Measurements from ENCODE around the gene CA10.

The CA10 gene

GRCh38 chr17:51795401-51795800, 363.1 kb downstream of the CA10 start:
- Histone ChIP-seq H3K9ac (ENCODE audit: low read depth, low read length, poor library complexity, severe bottlenecking) (no peak overlapping the region), H3K79me2 (ENCODE audit: insufficient read depth, low read length) (no peaks in the 10 kb centered on the region), H3K9me2 (replicated peaks; ENCODE audit: low read depth, low read length) (no peaks in the 10 kb centered on the region), H3K36me3 (ENCODE audit: insufficient read depth, low read length) (no peaks in the 10 kb centered on the region), H3K27me3 (ENCODE audit: insufficient read depth, low read length, poor library complexity, severe bottlenecking) (no peaks in the 10 kb centered on the region), H4K20me1 (ENCODE audit: insufficient read depth, low read length, poor library complexity, severe bottlenecking) (no peaks in the 10 kb centered on the region), H3K4me3 (ENCODE audit: low read length, poor library complexity, severe bottlenecking) (no peak overlapping the region), H3F3A (ENCODE audit: low read depth) (no peaks in the 10 kb centered on the region), H3K9me3 (ENCODE audit: insufficient read depth, low read depth, low read length) (no peaks in the 10 kb centered on the region), H2AFZ (ENCODE audit: low read length) (no peak overlapping the region), H3K4me2 (ENCODE audit: low read depth, low read length, poor library complexity, severe bottlenecking) (no peak overlapping the region), H3K4me1 (ENCODE audit: insufficient read depth, low read length, poor library complexity, severe bottlenecking) (no peaks in the 10 kb centered on the region)
- TF ChIP-seq EZH2phosphoT487 (IDR thresholded peaks at IDR 0.05; ENCODE audit: borderline replicate concordance): no peak
- TF ChIP-seq, protein P1, sequence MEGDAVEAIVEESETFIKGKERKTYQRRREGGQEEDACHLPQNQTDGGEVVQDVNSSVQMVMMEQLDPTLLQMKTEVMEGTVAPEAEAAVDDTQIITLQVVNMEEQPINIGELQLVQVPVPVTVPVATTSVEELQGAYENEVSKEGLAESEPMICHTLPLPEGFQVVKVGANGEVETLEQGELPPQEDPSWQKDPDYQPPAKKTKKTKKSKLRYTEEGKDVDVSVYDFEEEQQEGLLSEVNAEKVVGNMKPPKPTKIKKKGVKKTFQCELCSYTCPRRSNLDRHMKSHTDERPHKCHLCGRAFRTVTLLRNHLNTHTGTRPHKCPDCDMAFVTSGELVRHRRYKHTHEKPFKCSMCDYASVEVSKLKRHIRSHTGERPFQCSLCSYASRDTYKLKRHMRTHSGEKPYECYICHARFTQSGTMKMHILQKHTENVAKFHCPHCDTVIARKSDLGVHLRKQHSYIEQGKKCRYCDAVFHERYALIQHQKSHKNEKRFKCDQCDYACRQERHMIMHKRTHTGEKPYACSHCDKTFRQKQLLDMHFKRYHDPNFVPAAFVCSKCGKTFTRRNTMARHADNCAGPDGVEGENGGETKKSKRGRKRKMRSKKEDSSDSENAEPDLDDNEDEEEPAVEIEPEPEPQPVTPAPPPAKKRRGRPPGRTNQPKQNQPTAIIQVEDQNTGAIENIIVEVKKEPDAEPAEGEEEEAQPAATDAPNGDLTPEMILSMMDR (conservative IDR thresholded peaks at IDR 0.05; ENCODE audit: low read length): no peak

- no peaks in the 10 kb centered on the region for H3K36me3 ChIP-seq (ENCODE audit: insufficient read depth, low read length)
- H3K4me3 ChIP-seq (ENCODE audit: low read length, poor library complexity, severe bottlenecking): no peak overlapping the region
- H3K4me1 ChIP-seq (ENCODE audit: insufficient read depth, low read length, poor library complexity, severe bottlenecking): no peaks in the 10 kb centered on the region
- TF ChIP-seq EZH2phosphoT487 (IDR thresholded peaks at IDR 0.05; ENCODE audit: borderline replicate concordance): no peak
- TF ChIP-seq, protein P1 (conservative IDR thresholded peaks at IDR 0.05; ENCODE audit: low read length): no peak
- no peak overlapping the region for H2AFZ ChIP-seq (ENCODE audit: low read length)
- no peaks in the 10 kb centered on the region for H3K27me3 ChIP-seq (ENCODE audit: insufficient read depth, low read length, poor library complexity, severe bottlenecking)
- no peaks in the 10 kb centered on the region for H3K9me3 ChIP-seq (ENCODE audit: insufficient read depth, low read depth, low read length)
- no peak overlapping the region for H3K4me2 ChIP-seq (ENCODE audit: low read depth, low read length, poor library complexity, severe bottlenecking)
- H3K79me2 ChIP-seq (ENCODE audit: insufficient read depth, low read length): no peaks in the 10 kb centered on the region
- no peaks in the 10 kb centered on the region for H3K9me2 ChIP-seq (replicated peaks; ENCODE audit: low read depth, low read length)
- no peaks in the 10 kb centered on the region for H4K20me1 ChIP-seq (ENCODE audit: insufficient read depth, low read length, poor library complexity, severe bottlenecking)
- H3K9ac ChIP-seq (ENCODE audit: low read depth, low read length, poor library complexity, severe bottlenecking): no peak overlapping the region
- H3F3A ChIP-seq (ENCODE audit: low read depth): no peaks in the 10 kb centered on the region
These were observed 364.0 kb downstream of the CA10 start for GRCh38 chr17:51794466-51794865.

DNA sequence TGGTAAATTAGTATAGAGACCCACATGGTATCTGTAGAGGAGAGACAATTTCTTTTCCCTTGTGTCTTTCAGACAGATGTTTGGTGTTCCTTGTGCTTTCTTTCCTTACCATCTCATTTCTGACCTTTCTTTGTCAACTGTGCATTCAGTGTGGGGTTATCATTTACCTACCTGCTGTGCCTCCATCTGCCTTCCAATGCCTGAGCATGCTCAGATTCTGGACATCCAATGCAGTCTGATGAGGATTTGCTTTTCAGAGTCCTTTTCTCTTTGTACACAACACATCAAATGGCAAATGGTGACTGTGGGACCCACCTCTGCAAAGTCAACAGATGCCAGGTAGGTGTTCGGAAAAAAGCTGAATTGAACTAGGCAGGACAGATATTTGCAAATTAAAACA, 364.8 kb downstream of the CA10 start:
- Histone ChIP-seq H3K4me3 (ENCODE audit: low read length, poor library complexity, severe bottlenecking) (no peak overlapping the region), H3K4me1 (ENCODE audit: insufficient read depth, low read length, poor library complexity, severe bottlenecking) (no peaks in the 10 kb centered on the region), H4K20me1 (ENCODE audit: insufficient read depth, low read length, poor library complexity, severe bottlenecking) (no peaks in the 10 kb centered on the region), H3F3A (ENCODE audit: low read depth) (no peaks in the 10 kb centered on the region), H3K79me2 (ENCODE audit: insufficient read depth, low read length) (no peaks in the 10 kb centered on the region), H3K9me3 (ENCODE audit: insufficient read depth, low read depth, low read length) (no peaks in the 10 kb centered on the region), H2AFZ (ENCODE audit: low read length) (no peak overlapping the region), H3K9ac (ENCODE audit: low read depth, low read length, poor library complexity, severe bottlenecking) (no peak overlapping the region), H3K9me2 (replicated peaks; ENCODE audit: low read depth, low read length) (no peaks in the 10 kb centered on the region), H3K4me2 (ENCODE audit: low read depth, low read length, poor library complexity, severe bottlenecking) (no peak overlapping the region), H3K36me3 (ENCODE audit: insufficient read depth, low read length) (no peaks in the 10 kb centered on the region), H3K27me3 (ENCODE audit: insufficient read depth, low read length, poor library complexity, severe bottlenecking) (no peaks in the 10 kb centered on the region)
- no peak for TF ChIP-seq EZH2phosphoT487 (IDR thresholded peaks at IDR 0.05; ENCODE audit: borderline replicate concordance)
- TF ChIP-seq, protein P1 (conservative IDR thresholded peaks at IDR 0.05; ENCODE audit: low read length): no peak
